GM06990 (cell line): ENCODE results near the gene THSD4.

Source experiments
- DNase-seq: peaks from one replicate; pipeline ENCODE4 v3.0.0-alpha.2; 2011; ENCODE audit not compliant: insufficient read length; ENCODE audit errors: extremely low read depth
- H3K27me3 ChIP-seq: replicated peaks from 2 replicates; pipeline ENCODE4 v1.6.0; 2011; ENCODE audit warnings: low read length; ENCODE audit not compliant: control insufficient read depth, insufficient read depth
- H3K36me3 ChIP-seq: 2 replicates; pipeline ENCODE4 v1.5.1; 2011; ENCODE audit warnings: low read length; ENCODE audit not compliant: control insufficient read depth, insufficient read depth
- H3K4me3 ChIP-seq: replicated peaks from 2 replicates; pipeline ENCODE4 v1.5.1; 2011; ENCODE audit warnings: low read depth, mild to moderate bottlenecking, control low read depth, low read length
- TF ChIP-seq, protein P1 (sequence below): IDR thresholded peaks from 2 replicates; pipeline ENCODE4 v1.5.1; 2011; ENCODE audit warnings: low read length, control low read depth, mild to moderate bottlenecking, inconsistent platforms; ENCODE audit not compliant: insufficient read depth, poor library complexity, severe bottlenecking

The THSD4 gene

DNA sequence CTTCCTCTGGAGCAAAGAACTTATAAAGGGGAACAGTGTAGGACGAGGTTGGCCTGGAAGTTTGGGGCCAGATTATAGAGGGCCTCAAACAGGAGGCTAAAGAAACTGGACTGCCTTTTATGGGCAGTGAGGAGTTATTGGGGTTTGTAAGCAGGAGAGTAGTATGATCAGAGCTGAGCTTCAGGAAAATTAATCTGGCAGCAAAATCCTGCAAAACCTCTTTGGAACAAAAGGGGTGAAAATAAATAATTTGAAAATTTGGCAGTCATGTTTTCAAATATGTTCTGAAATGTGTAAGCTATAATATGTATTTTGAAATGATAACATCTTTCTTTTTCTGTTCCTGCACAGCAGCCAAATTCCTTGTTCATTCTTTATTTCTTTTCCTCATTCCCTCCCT lies 164.9 kb downstream of the THSD4 start:
- no peaks in the 10 kb centered on the region for H3K36me3 ChIP-seq
- no peak for DNase-seq
- H3K4me3 ChIP-seq, result no peak overlapping the region
- H3K27me3 ChIP-seq, result no peaks in the 10 kb centered on the region; the same call in 1 of the 2 replicates
- TF ChIP-seq, protein P1, sequence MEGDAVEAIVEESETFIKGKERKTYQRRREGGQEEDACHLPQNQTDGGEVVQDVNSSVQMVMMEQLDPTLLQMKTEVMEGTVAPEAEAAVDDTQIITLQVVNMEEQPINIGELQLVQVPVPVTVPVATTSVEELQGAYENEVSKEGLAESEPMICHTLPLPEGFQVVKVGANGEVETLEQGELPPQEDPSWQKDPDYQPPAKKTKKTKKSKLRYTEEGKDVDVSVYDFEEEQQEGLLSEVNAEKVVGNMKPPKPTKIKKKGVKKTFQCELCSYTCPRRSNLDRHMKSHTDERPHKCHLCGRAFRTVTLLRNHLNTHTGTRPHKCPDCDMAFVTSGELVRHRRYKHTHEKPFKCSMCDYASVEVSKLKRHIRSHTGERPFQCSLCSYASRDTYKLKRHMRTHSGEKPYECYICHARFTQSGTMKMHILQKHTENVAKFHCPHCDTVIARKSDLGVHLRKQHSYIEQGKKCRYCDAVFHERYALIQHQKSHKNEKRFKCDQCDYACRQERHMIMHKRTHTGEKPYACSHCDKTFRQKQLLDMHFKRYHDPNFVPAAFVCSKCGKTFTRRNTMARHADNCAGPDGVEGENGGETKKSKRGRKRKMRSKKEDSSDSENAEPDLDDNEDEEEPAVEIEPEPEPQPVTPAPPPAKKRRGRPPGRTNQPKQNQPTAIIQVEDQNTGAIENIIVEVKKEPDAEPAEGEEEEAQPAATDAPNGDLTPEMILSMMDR, result no peak

DNA sequence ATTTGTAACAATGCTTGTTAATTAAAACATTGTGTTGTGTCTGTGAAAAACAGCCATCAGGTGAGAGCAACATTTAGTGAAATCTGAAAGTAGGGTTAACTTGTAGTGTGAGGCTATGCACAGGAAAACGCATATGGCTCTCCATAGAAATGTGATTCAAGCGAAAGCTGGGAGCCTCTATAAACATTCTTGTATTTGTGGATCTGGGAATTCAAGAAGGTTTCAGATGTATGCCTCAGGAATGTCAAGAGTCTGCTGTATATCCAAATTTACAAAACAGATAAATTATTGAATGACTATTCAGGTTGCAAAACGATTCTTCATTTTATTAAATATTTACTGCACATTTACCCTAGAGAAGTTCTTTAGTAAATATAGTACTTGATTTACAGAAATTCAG lies 166.0 kb downstream of the THSD4 start:
- H3K27me3 ChIP-seq, result no peaks in the 10 kb centered on the region; the same call in 1 of the 2 replicates
- no peak overlapping the region for H3K4me3 ChIP-seq
- H3K36me3 ChIP-seq, result no peaks in the 10 kb centered on the region
- no peak for DNase-seq
- TF ChIP-seq, protein P1, result no peak

DNA sequence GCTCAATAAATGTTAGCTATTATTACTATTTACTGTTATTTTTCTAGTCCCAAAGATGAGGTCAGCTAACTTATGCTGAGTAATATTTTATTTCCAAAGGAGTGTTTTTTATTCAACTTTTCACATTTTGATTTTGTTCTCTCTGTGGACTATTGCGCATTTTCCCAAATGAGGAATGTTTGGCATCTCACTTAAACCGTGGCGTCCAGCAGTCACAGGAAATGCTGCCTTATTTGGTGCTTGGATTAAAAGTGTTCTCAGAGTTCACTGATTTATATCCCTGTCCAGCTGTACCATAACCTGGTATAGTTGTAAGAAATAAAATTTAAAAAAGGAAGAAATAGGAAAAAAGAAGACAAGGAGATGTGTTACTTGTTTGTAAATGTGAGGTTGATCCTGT lies 166.8 kb downstream of the THSD4 start:
- Histone ChIP-seq H3K36me3 (no peaks in the 10 kb centered on the region), H3K27me3 (no peaks in the 10 kb centered on the region; the same call in 1 of the 2 replicates), H3K4me3 (no peak overlapping the region)
- TF ChIP-seq, protein P1, result no peak
- no peak for DNase-seq

DNA sequence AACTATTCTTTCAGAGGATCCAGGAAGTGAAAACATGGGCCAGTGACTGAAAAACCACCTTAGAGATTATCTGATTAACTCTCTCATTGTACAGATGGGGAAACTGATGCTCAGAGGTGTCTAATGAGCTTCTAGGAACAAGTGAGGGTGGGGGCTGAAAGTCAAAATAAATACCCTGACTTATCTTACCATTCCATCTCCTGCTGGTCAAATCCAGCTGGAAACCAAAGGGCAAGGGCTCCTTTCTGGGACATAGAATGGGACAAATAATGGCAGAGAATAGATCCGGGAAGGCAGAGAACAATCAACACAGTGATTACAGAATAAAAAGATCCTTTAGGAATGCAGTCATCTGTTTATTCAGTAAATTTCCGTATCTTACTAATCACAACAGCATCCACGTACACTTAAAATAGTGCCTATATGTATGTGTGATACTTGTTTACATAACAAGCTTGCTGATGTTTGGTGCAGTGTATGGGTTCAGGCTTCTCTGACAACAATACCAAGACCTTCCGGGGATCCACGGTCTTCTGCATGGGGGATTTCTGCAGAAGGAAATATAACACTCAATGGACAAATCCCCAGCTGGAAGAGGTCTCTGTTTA lies 173.2 kb downstream of the THSD4 start:
- TF ChIP-seq, protein P1, result no peak
- Histone ChIP-seq H3K36me3 (no peaks in the 10 kb centered on the region), H3K4me3 (no peak overlapping the region), H3K27me3 (peaks cover 2% of the 10 kb centered on the region)
- DNase-seq, result no peak

DNA sequence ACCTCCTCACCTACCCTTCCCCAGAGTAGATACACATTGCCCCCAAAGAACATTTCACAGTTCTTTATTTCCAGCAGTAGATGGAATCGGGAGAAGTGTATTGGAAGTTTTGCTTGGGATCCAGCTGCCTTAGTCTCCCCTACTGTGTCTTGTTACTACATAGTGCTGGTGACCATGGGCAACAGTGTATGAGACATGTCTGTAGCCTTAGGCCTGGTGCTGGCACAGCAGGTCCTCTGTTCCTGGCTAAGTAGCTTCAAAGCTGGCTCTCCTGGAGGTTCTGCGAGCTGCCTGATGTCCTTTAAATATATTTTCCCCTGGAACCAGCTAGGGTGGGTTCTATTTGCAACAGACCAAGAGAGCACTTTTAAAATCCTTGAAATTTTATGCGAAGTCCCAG lies 174.7 kb downstream of the THSD4 start:
- no peak for DNase-seq
- Histone ChIP-seq H3K4me3 (no peak overlapping the region), H3K36me3 (no peaks in the 10 kb centered on the region), H3K27me3 (peaks cover 2% of the 10 kb centered on the region)
- TF ChIP-seq, protein P1, result no peak

DNA sequence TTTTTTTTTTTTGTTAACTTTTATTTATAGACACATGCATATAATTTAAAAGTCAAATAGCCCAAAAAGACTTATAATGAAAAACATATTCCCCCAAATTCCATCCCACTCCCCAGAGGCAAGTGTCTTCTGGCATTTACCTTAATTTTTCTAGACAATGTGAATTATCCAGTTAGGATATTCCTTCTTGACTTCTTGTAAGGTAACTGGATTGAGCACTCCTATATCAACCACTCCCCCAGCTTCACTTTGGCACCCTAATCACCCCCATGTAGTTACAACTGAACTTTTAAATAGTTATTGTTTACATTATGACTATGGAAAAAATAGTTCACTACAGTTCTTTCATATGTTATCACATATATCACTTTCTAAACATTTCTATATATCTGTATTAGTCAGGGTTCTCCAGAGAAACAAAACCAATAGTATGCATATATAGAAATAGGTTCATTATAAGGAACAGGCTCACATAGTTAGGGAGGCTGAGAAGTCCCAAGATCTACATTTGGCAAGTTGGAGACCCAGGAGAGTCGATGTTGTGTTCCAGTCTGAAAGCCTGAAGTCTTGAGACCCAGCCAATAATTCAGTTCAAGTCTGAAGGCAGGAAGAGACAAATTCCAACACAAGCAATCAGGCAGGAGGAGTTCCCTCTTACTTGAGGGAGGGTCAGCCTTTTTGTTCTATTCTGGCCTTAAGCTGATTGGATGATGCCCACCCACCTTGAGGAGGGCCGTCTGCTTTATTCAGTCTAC lies 175.8 kb downstream of the THSD4 start:
- TF ChIP-seq, protein P1, result no peak
- H3K4me3 ChIP-seq, result no peak overlapping the region
- H3K27me3 ChIP-seq, result peaks cover 2% of the 10 kb centered on the region
- no peak for DNase-seq
- no peaks in the 10 kb centered on the region for H3K36me3 ChIP-seq
